Mesenchymal stem cell (in vitro differentiated cells and primary cell): ENCODE results near the gene BNC2.
A peak's percentile ranks its signal among the peaks of the same experiment; 100 is the strongest.
"Not testable (repeated sequence)": the region's sequence is repeated elsewhere in the genome, so short reads cannot be mapped to it uniquely, and the experiment has no call there.

Experiments used
- DNase-seq: peaks from one replicate; pipeline ENCODE4 v3.0.0-alpha.2; 2013
- H2AFZ ChIP-seq: one replicate; pipeline ENCODE4 v1.6.1; 2013; ENCODE audit warnings: low read depth, mild to moderate bottlenecking, control low read depth, inconsistent platforms, low read length, moderate library complexity
- H2AK5ac ChIP-seq: 2 replicates; pipeline ENCODE4 v1.6.1; 2013; ENCODE audit warnings: low read length, moderate library complexity, mild to moderate bottlenecking, inconsistent platforms; ENCODE audit not compliant: severe bottlenecking
- H2BK120ac ChIP-seq: one replicate; pipeline ENCODE4 v1.6.1; 2013; ENCODE audit warnings: low read depth, mild to moderate bottlenecking, inconsistent platforms, low read length, moderate library complexity
- H2BK12ac ChIP-seq, 2 experiments: one replicate each; pipeline ENCODE4 v1.6.1; 2013; ENCODE audit warnings: inconsistent platforms in 2 of 2, low read length in 2 of 2, mild to moderate bottlenecking in 2 of 2, moderate library complexity in 2 of 2, control low read depth in 1 of 2
- H2BK15ac ChIP-seq: one replicate; pipeline ENCODE4 v1.6.1; 2013; ENCODE audit warnings: mild to moderate bottlenecking, low read depth, inconsistent platforms; ENCODE audit not compliant: poor library complexity, severe bottlenecking
- H2BK5ac ChIP-seq: 2 replicates; pipeline ENCODE4 v1.6.1; 2013; ENCODE audit warnings: low read depth, mild to moderate bottlenecking, low read length, control low read depth, inconsistent platforms; ENCODE audit not compliant: poor library complexity, severe bottlenecking
- H3K14ac ChIP-seq, 2 experiments: one replicate each; pipeline ENCODE4 v1.6.1; 2013; ENCODE audit warnings: inconsistent platforms in 2 of 2, low read length in 2 of 2, control low read depth in 1 of 2, mild to moderate bottlenecking in 1 of 2, moderate library complexity in 1 of 2
- H3K18ac ChIP-seq, 2 experiments: one replicate each; pipeline ENCODE4 v1.6.1; 2013; ENCODE audit warnings: inconsistent platforms in 2 of 2, low read length in 2 of 2, control low read depth in 1 of 2, low read depth in 1 of 2, mild to moderate bottlenecking in 1 of 2
- H3K23ac ChIP-seq, 2 experiments: one replicate each; pipeline ENCODE4 v1.6.1; 2013; ENCODE audit warnings: inconsistent platforms in 2 of 2, low read length in 2 of 2, mild to moderate bottlenecking in 2 of 2, moderate library complexity in 2 of 2, control low read depth in 1 of 2
- H3K27ac ChIP-seq: 2 replicates; pipeline ENCODE4 v1.5.1; 2013; ENCODE audit warnings: mild to moderate bottlenecking, moderate library complexity, low read length, control low read depth, inconsistent platforms; ENCODE audit not compliant: poor library complexity, severe bottlenecking
- H3K27me3 ChIP-seq, 2 experiments: 2 replicates each; pipeline versions ENCODE4 v1.6.1 to v1.7.0; 2013; ENCODE audit warnings: low read length in 2 of 2, mild to moderate bottlenecking in 2 of 2, moderate library complexity in 2 of 2, control low read depth in 1 of 2, inconsistent platforms in 1 of 2; ENCODE audit not compliant: control insufficient read depth in 1 of 2, insufficient read depth in 1 of 2
- H3K36me3 ChIP-seq, 2 experiments: 2 replicates each; pipeline versions ENCODE4 v1.6.1 to v1.7.0; 2013; ENCODE audit warnings: low read length in 2 of 2, control low read depth in 1 of 2, inconsistent platforms in 1 of 2, low read depth in 1 of 2, mild to moderate bottlenecking in 1 of 2; ENCODE audit not compliant: insufficient read depth in 2 of 2, control insufficient read depth in 1 of 2
- H3K4ac ChIP-seq, 2 experiments: one replicate each; pipeline ENCODE4 v1.6.1; 2013; ENCODE audit warnings: inconsistent platforms in 2 of 2, low read length in 2 of 2, mild to moderate bottlenecking in 2 of 2, moderate library complexity in 2 of 2, control low read depth in 1 of 2, low read depth in 1 of 2
- H3K4me1 ChIP-seq: 2 replicates; pipeline ENCODE4 v1.6.1; 2013; ENCODE audit warnings: low read depth, low read length, control low read depth; ENCODE audit not compliant: control insufficient read depth, insufficient read depth
- H3K4me2 ChIP-seq: 2 replicates; pipeline ENCODE4 v1.6.1; 2013; ENCODE audit warnings: low read length, mild to moderate bottlenecking, inconsistent platforms; ENCODE audit not compliant: poor library complexity, severe bottlenecking
- H3K4me3 ChIP-seq, 2 experiments: 2 replicates each; pipeline versions ENCODE4 v1.5.1 to v1.7.0; 2013; ENCODE audit warnings: low read length in 2 of 2, mild to moderate bottlenecking in 2 of 2, control low read depth in 1 of 2, low read depth in 1 of 2; ENCODE audit not compliant: insufficient read depth in 1 of 2
- H3K79me1 ChIP-seq: replicated peaks from 2 replicates; pipeline ENCODE4 v1.6.1; 2013; ENCODE audit warnings: mild to moderate bottlenecking, control low read depth, low read length, inconsistent platforms; ENCODE audit not compliant: poor library complexity, severe bottlenecking
- H3K9ac ChIP-seq: 2 replicates; pipeline ENCODE4 v1.7.0; 2013; ENCODE audit warnings: mild to moderate bottlenecking, low read length, moderate library complexity
- H3K9me3 ChIP-seq: 2 replicates; pipeline ENCODE4 v1.7.0; 2013; ENCODE audit warnings: mild to moderate bottlenecking, low read length; ENCODE audit not compliant: control insufficient read depth
- H4K8ac ChIP-seq: one replicate; pipeline ENCODE4 v1.6.1; 2013; ENCODE audit warnings: inconsistent platforms, mild to moderate bottlenecking, low read length, moderate library complexity
- H4K91ac ChIP-seq: one replicate; pipeline ENCODE4 v1.6.1; 2013; ENCODE audit warnings: mild to moderate bottlenecking, low read length, inconsistent platforms
- WGBS: methylation state at CpG from one replicate; pipeline ENCODE4 v1.1.7; 2013; ENCODE audit warnings: mixed read lengths; 5-methylcytosine and 5-hydroxymethylcytosine counted together

BNC2 gene

GRCh38 chr9:16442622-16443021, 427.8 kb downstream of the BNC2 start:
- Histone ChIP-seq H4K91ac (no peak overlapping the region), H3K14ac (no peak overlapping the region), H3K4me3 (no peak overlapping the region), H3K79me1 (peaks cover 20% of the 10 kb centered on the region), H2BK12ac (no peak overlapping the region), H3K9me3 (peaks cover 9% of the 10 kb centered on the region), H2BK5ac (no peak overlapping the region), H2AFZ (no peak overlapping the region), H3K23ac (no peak overlapping the region), H3K36me3 (peaks cover 0 to 15% of the 10 kb centered on the region in 2 experiments), H2BK15ac (no peak overlapping the region), H2BK120ac (no peak overlapping the region), H3K4me2 (no peak overlapping the region), H3K27ac (peak overlapping the region; percentile 88), H3K4me1 (peaks cover 1% of the 10 kb centered on the region), H2AK5ac (no peak overlapping the region), H4K8ac (peak overlapping the region; percentile 78), H3K9ac (peak overlapping the region; percentile 60), H3K27me3 (no peaks in the 10 kb centered on the region), H3K18ac (peak overlapping the region; percentile 70 to 72), H3K4ac (no peak overlapping the region)
- WGBS, result 33% methylated on average over 8 of the region's 8 CpGs
- DNase-seq, result peak; percentile 68

- Histone ChIP-seq H3K4ac (no peak overlapping the region), H3K27ac (no peak overlapping the region), H4K8ac (no peak overlapping the region), H2BK12ac (no peak overlapping the region), H3K4me3 (no peak overlapping the region), H2AFZ (no peak overlapping the region), H3K18ac (no peak overlapping the region), H3K14ac (no peak overlapping the region), H2BK120ac (no peak overlapping the region), H3K27me3 (no peaks in the 10 kb centered on the region), H3K9me3 (peaks cover 9% of the 10 kb centered on the region), H3K9ac (no peak overlapping the region), H4K91ac (no peak overlapping the region), H3K4me2 (no peak overlapping the region), H2AK5ac (no peak overlapping the region), H3K79me1 (peaks cover 24% of the 10 kb centered on the region), H2BK5ac (no peak overlapping the region), H3K36me3 (peaks cover 6 to 23% of the 10 kb centered on the region in 2 experiments), H3K23ac (no peak overlapping the region), H3K4me1 (peaks cover 1% of the 10 kb centered on the region), H2BK15ac (no peak overlapping the region)
- 96% methylated on average over 3 of the region's 4 CpGs for WGBS
- DNase-seq, result no peak
These were observed 428.7 kb downstream of the BNC2 start for GRCh38 chr9:16441791-16442190.

- H2AK5ac ChIP-seq, H4K8ac ChIP-seq, H3K9ac ChIP-seq, H3K27me3 ChIP-seq, H3K9me3 ChIP-seq, H3K4me2 ChIP-seq, H2BK5ac ChIP-seq, H2BK15ac ChIP-seq, H3K14ac ChIP-seq, H3K4ac ChIP-seq, H3K23ac ChIP-seq, H3K27ac ChIP-seq, DNase-seq, H2BK120ac ChIP-seq, H2AFZ ChIP-seq, H3K18ac ChIP-seq, H3K4me1 ChIP-seq, H4K91ac ChIP-seq, H3K4me3 ChIP-seq, H2BK12ac ChIP-seq: not testable (repeated sequence)
- WGBS, result 78% methylated on average over 3 of the region's 6 CpGs
- peaks cover 31% of the 10 kb centered on the region for H3K79me1 ChIP-seq
- peaks cover 22 to 51% of the 10 kb centered on the region in 2 experiments for H3K36me3 ChIP-seq
These were observed 431.6 kb downstream of the BNC2 start for GRCh38 chr9:16438831-16439230.

GRCh38 chr9:16436545-16436944, 433.9 kb downstream of the BNC2 start:
- H2BK120ac ChIP-seq, result no peak overlapping the region

More at GRCh38 chr9:16436545-16436944, 433.9 kb downstream of the BNC2 start:
- H2AFZ ChIP-seq, result no peak overlapping the region
- H3K4me2 ChIP-seq, result no peak overlapping the region
- no peak overlapping the region for H3K9ac ChIP-seq
- no peaks in the 10 kb centered on the region for H3K4me1 ChIP-seq
- peaks cover 22 to 68% of the 10 kb centered on the region in 2 experiments for H3K36me3 ChIP-seq
- no peak for DNase-seq
- no peak overlapping the region for H2BK12ac ChIP-seq
- no peak overlapping the region for H3K14ac ChIP-seq
- H3K4ac ChIP-seq, result no peak overlapping the region
- H2AK5ac ChIP-seq, result no peak overlapping the region
- no peak overlapping the region for H2BK15ac ChIP-seq
- no peak overlapping the region for H4K8ac ChIP-seq
- no peak overlapping the region for H3K27ac ChIP-seq
- no peak overlapping the region for H2BK5ac ChIP-seq
- H3K27me3 ChIP-seq, result no peaks in the 10 kb centered on the region
- H3K79me1 ChIP-seq, result peaks cover 39% of the 10 kb centered on the region
- 98% methylated on average over 9 of the region's 10 CpGs for WGBS
- no peak overlapping the region for H3K23ac ChIP-seq
- H3K4me3 ChIP-seq, result no peak overlapping the region
- no peak overlapping the region for H3K18ac ChIP-seq
- peaks cover 9% of the 10 kb centered on the region for H3K9me3 ChIP-seq
- no peak overlapping the region for H4K91ac ChIP-seq
